Activated T-helper 17 cell treated with anti-CD3 and anti-CD28 coated beads, Interleukin-2, amount 50 U/mL, for 72 hours (primary cell): ENCODE data around the gene UBE2F. TPM values are rescaled to one million over a fixed set of nuclear protein-coding genes. Genes with fewer than 3 reads are reported as not detected.
A peak's percentile ranks its signal among the peaks of the same experiment; 100 is the strongest.
"Not testable (repeated sequence)": the region's sequence is repeated elsewhere in the genome, so short reads cannot be mapped to it uniquely, and the experiment has no call there.

Experiments
- ATAC-seq: fragments of 150-1000 bp; cut with Tn5 transposase; replicated peaks from 2 replicates; pipeline ENCODE4 v1.10.0; 2021; ENCODE audit warnings: mild to moderate bottlenecking, moderate library complexity
- H3K27ac Mint-ChIP-seq: one replicate; pipeline ENCODE4 v1.8.0; 2022; ENCODE audit warnings: mixed read lengths
- H3K27me3 Mint-ChIP-seq: one replicate; pipeline ENCODE4 v1.8.0; 2022; ENCODE audit warnings: mixed read lengths
- H3K36me3 Mint-ChIP-seq: one replicate; pipeline ENCODE4 v1.8.0; 2022; ENCODE audit warnings: low read depth, mild to moderate bottlenecking, mixed read lengths
- H3K4me1 Mint-ChIP-seq: one replicate; pipeline ENCODE4 v1.8.0; 2022; ENCODE audit warnings: mixed read lengths
- H3K4me3 Mint-ChIP-seq: one replicate; pipeline ENCODE4 v1.8.0; 2022; ENCODE audit warnings: mild to moderate bottlenecking, mixed read lengths
- H3K9me3 Mint-ChIP-seq: one replicate; pipeline ENCODE4 v1.8.0; 2022; ENCODE audit warnings: mixed read lengths
- total RNA-seq, 2 donors: library from RNA; stranded (reverse); gene quantifications; one replicate each; pipeline ENCODE4 v1.2.3, GENCODE V29; 2022

The UBE2F gene
- total RNA-seq, 2 donors from 2014 or later, result 38.9 to 44.7 TPM

GRCh38 chr2:237935740-237936452 is 30.9 kb upstream of the UBE2F start:
- no peak overlapping the region for H3K27ac Mint-ChIP-seq

GRCh38 chr2:237939251-237939650 is 27.6 kb upstream of the UBE2F start:
- Mint-ChIP-seq H3K9me3 (peaks cover 7% of the 10 kb centered on the region), H3K36me3 (no peaks in the 10 kb centered on the region), H3K4me1 (peaks cover 31% of the 10 kb centered on the region), H3K27ac (peak overlapping the region; percentile 15), H3K27me3 (no peaks in the 10 kb centered on the region), H3K4me3 (no peak overlapping the region)
- no peak for ATAC-seq

More at GRCh38 chr2:237935740-237936452, 30.9 kb upstream of the UBE2F start:
- Mint-ChIP-seq H3K9me3 (peaks cover 7% of the 10 kb centered on the region), H3K4me1 (peaks cover 16% of the 10 kb centered on the region), H3K27me3 (no peaks in the 10 kb centered on the region), H3K36me3 (no peaks in the 10 kb centered on the region), H3K4me3 (no peak overlapping the region)
- no peak for ATAC-seq

- H3K4me3 Mint-ChIP-seq, result no peak overlapping the region
- no peak for ATAC-seq
- H3K27ac Mint-ChIP-seq, result peak overlapping the region; percentile 77
- H3K9me3 Mint-ChIP-seq, result peaks cover 7% of the 10 kb centered on the region
- no peaks in the 10 kb centered on the region for H3K36me3 Mint-ChIP-seq
- H3K4me1 Mint-ChIP-seq, result peaks cover 33% of the 10 kb centered on the region
- no peaks in the 10 kb centered on the region for H3K27me3 Mint-ChIP-seq
These were observed 26.0 kb upstream of the UBE2F start for GRCh38 chr2:237940828-237941227.

- no peaks in the 10 kb centered on the region for H3K36me3 Mint-ChIP-seq
- H3K4me3 Mint-ChIP-seq, result peak overlapping the region; percentile 56
- H3K4me1 Mint-ChIP-seq, result peaks cover 37% of the 10 kb centered on the region
- peak overlapping the region; percentile 77 for H3K27ac Mint-ChIP-seq
- peaks cover 10% of the 10 kb centered on the region for H3K9me3 Mint-ChIP-seq
- no peak for ATAC-seq
- H3K27me3 Mint-ChIP-seq, result no peaks in the 10 kb centered on the region
These were observed 25.6 kb upstream of the UBE2F start for GRCh38 chr2:237941239-237941638.

GRCh38 chr2:237942513-237942899 is 24.3 kb upstream of the UBE2F start:
- Mint-ChIP-seq H3K27me3 (no peaks in the 10 kb centered on the region), H3K27ac (peak overlapping the region; percentile 77), H3K9me3 (peaks cover 11% of the 10 kb centered on the region), H3K4me3 (peak overlapping the region; percentile 56), H3K36me3 (no peaks in the 10 kb centered on the region), H3K4me1 (peaks cover 42% of the 10 kb centered on the region)
- no peak for ATAC-seq

GRCh38 chr2:237943395-237944094 is 23.3 kb upstream of the UBE2F start:
- Mint-ChIP-seq H3K9me3 (peaks cover 11% of the 10 kb centered on the region), H3K27me3 (no peaks in the 10 kb centered on the region), H3K4me3 (peak overlapping the region; percentile 56), H3K36me3 (no peaks in the 10 kb centered on the region), H3K27ac (peak overlapping the region; percentile 77), H3K4me1 (peaks cover 42% of the 10 kb centered on the region)
- ATAC-seq, result no peak

GRCh38 chr2:237944302-237944701 is 22.5 kb upstream of the UBE2F start:
- Mint-ChIP-seq H3K4me1 (peaks cover 41% of the 10 kb centered on the region), H3K4me3 (no peak overlapping the region), H3K27me3 (no peaks in the 10 kb centered on the region), H3K36me3 (no peaks in the 10 kb centered on the region), H3K27ac (peak overlapping the region; percentile 65), H3K9me3 (peaks cover 11% of the 10 kb centered on the region)
- ATAC-seq, result no peak

- peaks cover 5% of the 10 kb centered on the region for H3K9me3 Mint-ChIP-seq
- no peak for ATAC-seq
- H3K4me1 Mint-ChIP-seq, result peaks cover 30% of the 10 kb centered on the region
- peak overlapping the region; percentile 19 for H3K4me3 Mint-ChIP-seq
- no peaks in the 10 kb centered on the region for H3K36me3 Mint-ChIP-seq
- H3K27me3 Mint-ChIP-seq, result no peaks in the 10 kb centered on the region
- peak overlapping the region; percentile 61 for H3K27ac Mint-ChIP-seq
These were observed 20.4 kb upstream of the UBE2F start for GRCh38 chr2:237946423-237946822.

GRCh38 chr2:237951354-237951753 is 15.5 kb upstream of the UBE2F start:
- H3K4me3 Mint-ChIP-seq, H3K9me3 Mint-ChIP-seq, H3K27me3 Mint-ChIP-seq, H3K36me3 Mint-ChIP-seq, H3K4me1 Mint-ChIP-seq, ATAC-seq, H3K27ac Mint-ChIP-seq: not testable (repeated sequence)

- Mint-ChIP-seq H3K27ac (no peak overlapping the region), H3K27me3 (peaks cover 9% of the 10 kb centered on the region), H3K36me3 (no peaks in the 10 kb centered on the region), H3K9me3 (no peaks in the 10 kb centered on the region), H3K4me3 (no peak overlapping the region), H3K4me1 (no peaks in the 10 kb centered on the region)
- no peak for ATAC-seq
These were observed 14.9 kb upstream of the UBE2F start for GRCh38 chr2:237951878-237952277.

- Mint-ChIP-seq H3K9me3 (no peaks in the 10 kb centered on the region), H3K27me3 (peaks cover 14% of the 10 kb centered on the region), H3K4me1 (no peaks in the 10 kb centered on the region), H3K36me3 (no peaks in the 10 kb centered on the region), H3K4me3 (no peak overlapping the region), H3K27ac (no peak overlapping the region)
- no peak for ATAC-seq
These were observed 14.0 kb upstream of the UBE2F start for GRCh38 chr2:237952851-237953250.

GRCh38 chr2:237955640-237956401 is 11.0 kb upstream of the UBE2F start:
- peak; percentile 28 for ATAC-seq
- no peaks in the 10 kb centered on the region for H3K9me3 Mint-ChIP-seq
- H3K4me1 Mint-ChIP-seq, result no peaks in the 10 kb centered on the region
- H3K4me3 Mint-ChIP-seq, result no peak overlapping the region
- no peaks in the 10 kb centered on the region for H3K36me3 Mint-ChIP-seq
- H3K27me3 Mint-ChIP-seq, result peaks cover 14% of the 10 kb centered on the region
- no peak overlapping the region for H3K27ac Mint-ChIP-seq

- Mint-ChIP-seq H3K9me3 (no peaks in the 10 kb centered on the region), H3K27ac (no peak overlapping the region), H3K36me3 (no peaks in the 10 kb centered on the region), H3K27me3 (peaks cover 14% of the 10 kb centered on the region), H3K4me1 (no peaks in the 10 kb centered on the region), H3K4me3 (no peak overlapping the region)
- ATAC-seq, result no peak
These were observed 10.4 kb upstream of the UBE2F start for GRCh38 chr2:237956402-237956736.

- Mint-ChIP-seq H3K9me3 (peaks cover 7% of the 10 kb centered on the region), H3K27ac (no peak overlapping the region), H3K4me3 (no peak overlapping the region), H3K36me3 (no peaks in the 10 kb centered on the region), H3K4me1 (no peaks in the 10 kb centered on the region), H3K27me3 (peaks cover 7% of the 10 kb centered on the region)
- ATAC-seq, result no peak
These were observed 5.2 kb upstream of the UBE2F start for GRCh38 chr2:237961637-237962036.
